Cardiac septum (tissue), 1 donor: ENCODE results near the gene HCFC1R1. TPM values are rescaled to one million over a fixed set of nuclear protein-coding genes. Genes with fewer than 3 reads are reported as not detected.

Experiments used
- DNase-seq: peaks from one replicate; pipeline ENCODE4 v3.0.0-alpha.2; 2020; ENCODE audit warnings: low spot score
- intact Hi-C: fragments of 100-400 bp; cut with DNase I; formaldehyde crosslinking; loops from one replicate; pipeline ENCODE4 v1.14.0; 2022
- total RNA-seq: library from RNA; stranded (reverse); fragmentation: NEBNext Ultra II Directional; extraction: Animal tissue kit (Norgen Biotek cat#: 25700); gene quantifications from one replicate; pipeline ENCODE4 v1.2.1, GENCODE V29; 2021
- donor health status: DM: no; HTN: no; CAD: no.

The HCFC1R1 gene
- total RNA-seq, 1 donor from 2014 or later = 41.3 TPM

DNA sequence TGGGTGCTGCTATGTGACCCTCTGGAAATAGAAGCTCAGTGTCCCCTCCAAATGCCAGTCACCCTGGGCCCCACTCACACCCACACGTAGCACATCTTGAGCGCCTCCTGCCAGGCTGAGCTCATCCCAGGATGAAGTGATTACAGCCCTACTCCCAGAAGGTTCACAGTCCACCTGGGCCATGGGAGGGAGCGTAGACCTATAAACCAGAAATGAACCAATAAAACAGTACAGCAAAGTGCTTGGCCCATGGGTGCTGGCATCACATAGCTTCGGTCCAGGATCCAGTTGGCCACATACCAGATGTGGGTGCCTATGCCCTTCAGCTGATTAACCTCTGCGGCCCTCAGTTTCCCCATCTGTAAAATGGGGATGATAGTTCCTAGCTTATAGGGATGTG, 15.2 kb upstream of the HCFC1R1 start:
- DNase-seq = no peak
- intact Hi-C loops = no loop called here

DNA sequence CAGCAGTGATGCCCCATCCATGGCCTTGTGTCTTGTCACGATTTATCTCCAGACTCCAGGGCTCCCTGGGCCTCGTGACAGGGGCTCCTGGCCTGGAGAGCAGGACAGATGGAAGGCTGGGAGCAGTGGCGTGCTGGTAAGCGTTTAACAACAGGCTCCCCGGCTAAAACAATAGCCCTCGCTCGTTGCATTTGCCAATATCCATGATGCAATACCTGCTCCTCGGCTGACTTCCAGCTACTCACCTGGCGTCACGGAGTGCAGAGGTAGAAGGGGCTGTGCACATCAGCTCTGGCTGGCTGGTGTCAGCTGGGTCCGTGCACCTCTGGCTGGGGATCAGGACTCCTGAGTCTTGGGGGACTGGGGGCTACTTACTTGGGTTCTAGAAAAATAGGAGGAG, 14.5 kb upstream of the HCFC1R1 start:
- DNase-seq = no peak

DNA sequence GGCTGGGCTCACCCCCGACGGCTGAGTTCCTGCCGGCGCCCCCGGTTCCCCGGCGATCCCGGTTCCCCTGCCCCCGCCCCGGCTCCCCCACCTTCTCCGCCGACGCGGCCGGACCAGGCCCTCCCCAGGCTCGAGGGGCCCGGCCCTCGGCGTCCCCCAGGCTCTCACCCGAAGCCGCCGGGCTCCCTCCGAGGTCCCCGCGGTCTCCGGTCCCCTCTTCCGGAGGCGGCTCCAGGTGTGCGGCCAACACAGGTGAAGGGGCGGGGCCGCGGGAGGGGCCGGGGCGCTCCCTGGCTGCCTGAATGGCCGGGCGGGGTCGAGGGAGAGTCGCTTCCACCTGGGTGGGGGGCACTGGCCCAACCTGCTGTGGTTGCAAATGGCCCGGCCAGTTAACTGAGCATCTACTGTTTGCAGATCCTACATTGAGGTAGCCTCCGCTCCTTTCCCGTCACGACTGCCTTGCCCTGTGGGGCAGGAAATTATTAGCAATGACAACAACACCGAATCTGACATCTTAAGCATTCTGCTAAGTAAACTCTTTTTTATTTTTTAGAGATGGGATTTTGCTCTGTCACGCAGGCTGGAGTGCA, 13.1 kb upstream of the HCFC1R1 start, which contains the start of gene BICDL2:
BICDL2 (minus strand) TSS at position 219 of the 590 bp plus-strand sequence. CDS start 1,448 bp downstream, outside the sequence.
- intact Hi-C loops = no loop called here
- no peak for DNase-seq

More for the DNA sequence above, 14.5 kb upstream of the HCFC1R1 start:
- intact Hi-C loops = no loop called here

DNA sequence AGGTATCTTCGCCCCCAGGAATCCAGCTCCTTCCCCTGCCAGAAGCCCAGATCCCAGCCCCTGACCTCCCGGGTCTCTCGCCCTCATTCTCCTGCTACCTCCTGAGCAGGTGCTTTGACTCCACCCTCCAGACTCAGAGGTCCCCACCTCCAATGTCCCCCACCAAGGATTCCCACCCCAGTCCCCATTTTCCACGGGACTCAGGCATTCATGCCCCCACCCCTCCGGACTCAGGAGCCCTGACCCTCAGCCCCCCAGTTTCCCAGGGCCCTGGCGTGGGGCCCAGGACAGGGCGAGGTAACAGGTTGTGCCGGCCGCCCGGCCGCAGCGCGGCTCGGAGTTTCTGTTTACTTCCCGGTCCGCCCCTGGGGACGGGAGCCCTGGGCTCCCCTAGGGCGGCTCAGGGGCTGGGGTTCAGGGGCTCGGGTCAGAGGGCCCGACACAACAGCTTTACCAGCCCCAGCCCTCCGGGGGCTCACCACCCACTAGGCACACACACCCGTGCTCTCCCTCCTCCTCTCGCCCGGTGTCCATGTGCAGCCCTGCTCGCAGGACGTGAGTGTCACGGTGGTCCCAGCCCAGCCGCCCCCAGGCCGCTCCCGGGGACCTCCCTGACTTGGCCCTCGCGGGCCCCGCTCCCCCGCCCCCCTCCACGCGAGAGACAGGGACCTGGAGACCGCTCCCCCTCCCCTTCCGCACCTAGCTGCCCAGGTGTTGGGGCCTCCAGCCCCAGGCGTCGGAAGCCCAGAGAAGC, 12.4 kb upstream of the HCFC1R1 start:
- intact Hi-C loops = no loop called here
- DNase-seq = no peak

DNA sequence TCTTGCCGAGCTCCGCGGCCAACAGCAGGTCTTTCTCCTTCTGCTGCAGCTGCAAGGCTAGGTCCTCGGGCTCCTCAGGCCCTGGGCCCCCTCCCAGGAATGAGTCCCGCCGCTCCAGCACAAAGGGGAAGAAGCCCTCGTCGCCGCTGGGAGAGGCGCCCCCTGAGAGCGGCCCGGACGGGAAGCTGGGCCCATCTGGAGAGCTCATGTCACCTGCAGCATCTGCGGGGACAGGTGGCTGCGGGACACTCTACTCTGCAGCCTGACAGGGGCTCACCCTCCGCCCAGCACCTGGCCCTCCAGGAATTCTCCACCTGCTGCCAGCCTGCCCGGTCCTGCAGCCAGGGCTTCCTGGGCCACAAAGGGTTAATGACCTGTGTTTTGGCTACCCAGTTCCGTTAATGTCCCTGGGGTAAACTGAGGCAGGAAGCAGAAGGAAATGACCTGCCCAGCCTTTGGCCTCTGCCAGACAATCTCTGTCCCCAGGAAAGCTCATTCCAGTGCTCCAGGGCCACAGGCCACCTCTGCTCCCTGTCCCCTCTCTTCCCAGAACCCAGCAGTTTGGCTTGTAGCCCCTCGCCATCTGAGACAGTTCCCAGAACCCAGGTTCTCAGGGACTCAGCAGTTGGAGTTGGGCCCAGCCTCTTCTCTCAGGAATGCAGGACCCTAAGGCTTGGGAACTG, 11.7 kb upstream of the HCFC1R1 start:
- DNase-seq = no peak
- intact Hi-C loops = no loop called here

DNA sequence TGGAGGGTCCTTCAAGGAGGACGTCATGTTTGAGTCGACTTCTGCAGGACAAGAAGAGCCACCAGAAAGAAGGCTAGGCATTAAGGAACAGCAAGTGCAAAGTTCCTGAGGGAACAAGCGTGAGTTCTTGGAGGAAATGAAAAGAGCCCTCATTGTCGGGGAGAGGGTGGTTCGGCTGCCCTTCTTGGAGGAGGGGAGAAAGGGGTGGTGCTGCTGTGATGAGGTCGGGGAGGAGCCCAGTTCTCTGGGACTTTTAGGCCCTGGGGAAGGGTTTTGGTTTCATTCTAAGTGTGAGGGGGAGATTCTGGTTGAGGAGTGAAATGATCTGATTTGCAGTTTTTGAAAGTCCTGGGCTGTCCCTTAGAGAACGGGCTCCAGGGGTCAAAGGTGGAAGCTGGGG, 8.9 kb upstream of the HCFC1R1 start:
- no peak for DNase-seq
- intact Hi-C loops = no loop called here

DNA sequence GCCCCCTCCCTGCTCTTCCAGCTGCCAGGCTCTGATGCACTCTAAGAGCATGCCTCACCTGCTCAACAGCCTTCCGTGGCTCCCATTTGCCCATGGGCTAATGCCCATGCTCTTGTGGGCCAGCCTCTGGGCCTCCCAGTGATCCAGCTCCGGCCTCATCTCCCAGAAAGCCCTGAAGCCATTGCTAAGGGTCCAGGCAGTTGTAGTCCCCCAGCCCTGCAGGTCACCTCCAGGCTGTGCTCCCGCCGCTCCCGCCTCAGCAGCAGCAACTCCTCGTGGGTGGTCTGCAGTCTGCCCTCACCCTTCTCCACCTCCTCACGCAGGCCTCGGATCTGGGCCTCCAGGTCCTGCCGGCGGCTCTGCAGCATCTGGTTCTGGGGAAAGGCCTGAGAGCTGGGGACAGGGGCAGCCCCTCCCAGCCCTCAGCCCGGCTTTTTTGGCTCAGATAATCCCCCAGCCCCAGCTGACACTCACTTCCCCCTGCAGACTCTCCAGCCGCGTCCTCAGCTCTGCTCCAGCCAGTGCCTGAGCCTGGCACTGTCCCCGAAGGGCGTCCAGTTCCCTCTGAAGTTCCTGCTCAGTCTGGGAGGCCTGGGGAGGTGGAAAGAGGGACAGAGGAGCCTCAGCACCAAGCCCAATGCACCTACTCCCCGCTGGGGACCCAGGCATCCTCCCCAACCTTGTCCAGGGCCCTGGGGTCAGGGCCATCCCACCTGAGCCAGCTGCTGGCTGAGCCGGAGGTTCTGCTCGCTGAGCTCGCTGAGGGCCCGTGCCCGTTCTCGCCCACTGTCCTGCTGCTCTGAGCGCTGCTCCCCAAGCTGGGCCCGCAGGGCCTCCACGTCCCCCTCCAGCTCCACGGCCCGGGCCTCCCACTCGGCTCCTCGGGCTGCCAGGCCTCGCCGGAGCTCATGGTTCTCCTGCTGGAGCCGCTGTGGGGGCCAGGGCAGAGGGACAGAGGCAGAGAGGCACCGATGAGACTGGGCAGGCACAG, 6.8 kb upstream of the HCFC1R1 start:
- intact Hi-C loops = no loop called here

DNA sequence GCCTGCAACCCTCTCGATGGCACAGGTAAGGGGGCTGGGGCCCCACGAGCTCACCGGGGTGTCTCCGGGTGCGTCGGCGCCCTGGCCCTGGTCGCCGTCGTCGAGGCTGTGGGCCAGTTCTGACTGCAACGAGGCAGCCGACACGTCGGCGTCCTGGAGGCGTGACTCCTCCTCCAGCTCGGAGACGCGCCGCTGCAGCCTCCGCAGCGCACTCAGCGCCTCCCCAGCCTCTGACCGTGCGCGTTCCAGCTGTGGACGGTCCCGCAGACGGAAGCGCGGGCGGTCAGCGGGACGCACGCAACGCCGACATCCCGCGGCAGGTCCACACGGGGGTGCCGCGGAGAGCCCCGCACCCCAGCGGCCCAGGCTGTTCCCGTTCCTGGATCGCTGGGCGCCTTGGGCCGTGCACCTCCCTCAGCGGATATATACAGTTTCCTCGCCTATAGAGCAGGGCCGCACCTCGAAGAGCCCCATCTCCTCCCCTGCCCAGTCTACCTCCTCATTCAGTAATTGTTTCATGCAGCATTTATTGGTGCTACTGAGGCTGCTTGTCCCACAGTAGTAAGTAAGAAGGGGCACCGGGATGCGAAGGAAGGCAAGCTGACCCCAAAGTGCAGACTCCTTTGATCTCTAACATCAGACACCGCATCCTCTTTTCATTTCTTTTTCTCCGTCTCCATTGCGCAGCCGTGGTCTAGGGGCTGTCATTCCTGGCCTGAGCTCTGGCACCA, 5.9 kb upstream of the HCFC1R1 start:
- DNase-seq = no peak
- intact Hi-C loops = no loop called here

More for the DNA sequence above, 6.8 kb upstream of the HCFC1R1 start:
- DNase-seq = no peak

DNA sequence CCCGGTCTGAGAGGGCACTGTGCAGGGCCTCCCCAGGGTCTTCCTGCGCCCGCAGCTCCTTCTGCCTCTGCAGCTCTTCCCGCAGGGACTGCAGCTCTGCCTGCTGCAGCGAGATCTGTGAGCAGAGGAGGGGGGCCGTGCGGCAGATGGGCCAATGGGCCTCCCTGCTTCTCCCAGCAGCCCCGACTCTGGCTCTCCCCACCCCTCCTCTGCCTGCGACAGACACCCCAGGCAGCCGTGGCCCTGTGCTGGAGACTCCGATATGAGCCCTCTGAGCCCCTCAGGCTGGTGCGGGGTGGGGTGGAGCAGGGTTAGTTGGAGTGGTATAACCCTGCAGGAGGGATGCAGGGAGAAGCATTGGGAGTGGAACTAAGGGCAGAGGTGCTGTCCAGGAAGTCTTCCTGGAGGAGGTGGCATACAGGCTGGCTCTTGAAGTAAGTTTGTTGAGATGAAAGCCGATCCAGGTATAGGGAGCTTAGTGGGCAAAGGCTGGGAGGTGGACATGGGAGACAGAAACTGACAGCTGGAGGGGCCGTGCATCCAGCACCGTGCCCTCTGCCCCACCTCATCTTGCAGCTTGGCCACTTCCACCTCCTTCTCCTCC, 5.1 kb upstream of the HCFC1R1 start:
- intact Hi-C loops = no loop called here
- DNase-seq = no peak

DNA sequence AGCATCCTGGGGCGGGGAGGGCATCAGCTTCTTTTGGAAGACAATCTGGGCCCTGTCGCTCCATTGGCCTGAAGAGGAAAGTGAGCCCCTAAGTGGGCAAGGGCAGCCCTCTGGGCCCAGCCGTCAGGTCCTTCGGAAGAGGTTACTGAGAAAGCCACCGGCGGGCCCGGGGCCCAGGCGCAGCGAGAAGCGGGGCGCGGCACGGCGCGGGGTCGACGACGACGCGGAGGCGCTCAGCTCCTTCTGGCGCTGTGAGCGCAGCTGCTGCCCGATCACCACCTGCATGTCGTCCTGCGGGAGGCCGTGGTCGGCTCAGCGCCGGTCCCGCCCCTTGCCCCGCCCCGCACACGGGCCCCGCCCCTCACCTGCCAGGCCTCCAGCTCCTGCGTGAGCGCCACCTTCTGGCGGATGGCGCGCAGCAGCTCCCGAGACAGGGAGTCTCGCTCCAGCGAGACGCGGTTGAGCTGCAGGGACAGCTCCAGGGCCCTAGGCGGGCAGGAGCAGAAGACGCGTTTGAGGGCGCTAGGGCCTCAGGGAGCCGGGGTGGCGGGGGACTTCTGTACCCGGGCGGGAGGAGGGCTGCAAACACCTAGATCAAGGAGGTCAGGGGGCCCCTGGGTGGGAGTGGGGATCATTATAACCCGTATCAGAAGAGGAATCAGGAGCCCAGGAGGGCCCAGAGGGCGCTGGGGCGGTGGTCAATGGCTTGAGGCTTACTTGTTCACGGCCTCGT, 4.4 kb upstream of the HCFC1R1 start:
- DNase-seq = peak; percentile 93
- intact Hi-C loops = no loop called here

DNA sequence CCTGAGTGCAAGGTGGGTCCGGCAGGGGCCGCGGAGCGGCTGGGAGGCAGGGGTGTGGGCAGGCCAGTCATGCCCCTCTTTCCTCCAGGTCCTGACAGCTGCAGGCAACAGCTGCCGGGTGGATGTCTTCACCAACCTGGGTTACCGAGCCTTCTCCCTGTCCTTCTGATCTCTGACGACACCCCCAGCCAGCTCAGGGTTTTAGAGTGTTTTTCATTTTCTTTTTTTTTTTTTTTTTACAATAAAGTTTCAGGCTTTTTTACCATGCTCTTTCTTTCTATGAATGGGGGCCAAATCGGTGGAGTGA, 3.7 kb upstream of the HCFC1R1 start:
- intact Hi-C loops = no loop called here
- DNase-seq = no peak

DNA sequence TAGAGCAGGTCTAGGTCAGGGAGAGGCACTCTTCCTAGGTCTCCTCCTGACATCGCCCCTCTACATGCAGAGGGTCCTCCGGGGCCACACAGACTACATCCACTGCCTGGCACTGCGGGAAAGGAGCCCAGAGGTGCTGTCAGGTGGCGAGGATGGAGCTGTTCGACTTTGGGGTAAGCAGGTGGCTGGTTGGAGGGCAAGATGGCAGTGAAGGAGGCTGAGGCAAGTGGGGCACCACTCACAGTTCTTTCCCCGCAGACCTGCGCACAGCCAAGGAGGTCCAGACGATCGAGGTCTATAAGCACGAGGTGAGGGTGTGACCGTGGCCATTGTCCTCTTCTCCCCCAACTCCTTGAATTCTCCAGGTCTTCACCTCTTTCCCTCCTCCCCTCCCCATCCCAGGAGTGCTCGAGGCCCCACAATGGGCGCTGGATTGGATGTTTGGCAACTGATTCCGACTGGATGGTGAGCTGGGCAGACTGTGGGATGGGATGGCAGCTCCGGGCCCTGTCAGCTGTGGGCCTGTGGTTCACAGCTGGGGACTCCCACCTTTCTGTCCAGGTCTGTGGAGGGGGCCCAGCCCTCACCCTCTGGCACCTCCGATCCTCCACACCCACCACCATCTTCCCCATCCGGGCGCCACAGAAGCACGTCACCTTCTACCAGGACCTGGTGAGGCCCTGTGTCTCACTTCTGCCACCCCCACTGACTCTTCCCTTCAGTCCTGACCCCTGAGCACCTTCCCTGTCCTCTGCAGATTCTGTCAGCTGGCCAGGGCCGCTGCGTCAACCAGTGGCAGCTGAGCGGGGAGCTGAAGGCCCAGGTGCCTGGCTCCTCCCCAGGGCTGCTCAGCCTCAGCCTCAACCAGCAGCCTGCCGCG, 3.1 kb upstream of the HCFC1R1 start:
- intact Hi-C loops = no loop called here
- no peak for DNase-seq

DNA sequence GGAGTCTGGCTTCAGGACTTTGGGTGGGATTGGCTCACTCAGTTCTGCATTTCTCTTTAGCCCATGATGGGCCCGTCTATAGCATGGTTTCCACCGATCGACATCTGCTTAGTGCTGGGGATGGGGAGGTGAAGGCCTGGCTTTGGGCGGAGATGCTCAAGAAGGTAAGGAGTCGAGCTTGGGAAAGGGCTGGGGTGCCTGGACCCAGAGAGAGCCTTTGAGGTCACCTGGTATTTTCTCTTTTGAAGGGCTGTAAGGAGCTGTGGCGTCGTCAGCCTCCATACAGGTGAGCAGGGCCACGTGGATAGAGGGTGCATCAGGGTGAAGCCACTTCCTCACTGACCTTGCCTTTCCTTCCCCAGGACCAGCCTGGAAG, 2.2 kb upstream of the HCFC1R1 start:
- intact Hi-C loops = no loop called here
- DNase-seq = no peak

DNA sequence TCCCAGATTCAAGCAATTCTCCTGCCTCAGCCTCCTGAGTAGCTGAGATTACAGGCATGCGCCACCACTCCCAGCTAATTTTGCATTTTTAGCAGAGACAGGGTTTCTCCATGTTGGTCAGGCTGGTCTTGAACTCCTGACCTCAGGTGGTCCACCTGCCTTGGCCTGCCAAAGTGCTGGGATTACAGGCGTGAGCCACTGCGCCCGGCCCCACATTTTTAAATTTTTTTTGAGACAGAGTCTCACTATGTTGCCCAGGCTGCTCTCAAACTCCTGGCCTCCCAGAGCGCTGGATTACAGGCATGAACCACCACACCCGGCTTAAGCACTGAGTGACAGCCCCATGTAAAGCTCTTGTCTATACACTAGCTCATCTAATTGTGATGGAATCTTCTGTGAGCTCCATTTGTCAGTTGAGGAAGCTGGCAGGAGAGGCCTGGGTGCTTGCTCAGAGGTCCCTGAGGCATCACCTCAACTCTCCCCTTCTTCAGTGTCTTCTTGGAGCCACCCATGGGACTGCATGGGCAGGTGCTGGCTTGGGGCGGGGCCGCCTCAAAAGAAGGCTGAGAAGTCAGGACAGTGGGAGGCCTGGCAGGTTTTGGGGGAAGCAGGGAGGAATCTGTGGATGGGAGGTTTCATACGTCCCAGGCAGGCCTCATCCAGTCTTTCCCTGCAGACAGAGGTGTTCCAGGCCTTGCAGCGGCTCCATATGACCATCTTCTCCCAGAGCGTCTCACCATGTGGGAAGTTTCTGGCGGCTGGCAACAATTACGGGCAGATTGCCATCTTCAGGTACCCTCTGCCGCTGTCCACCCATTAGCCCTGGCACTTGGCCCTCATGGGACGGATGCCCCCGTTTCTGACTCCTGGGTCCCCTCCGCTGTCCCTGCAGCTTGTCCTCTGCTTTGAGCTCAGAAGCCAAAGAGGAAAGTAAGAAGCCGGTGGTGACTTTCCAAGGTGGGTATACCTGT, 1.6 kb upstream of the HCFC1R1 start:
- intact Hi-C loops = no loop called here
- DNase-seq = no peak

DNA sequence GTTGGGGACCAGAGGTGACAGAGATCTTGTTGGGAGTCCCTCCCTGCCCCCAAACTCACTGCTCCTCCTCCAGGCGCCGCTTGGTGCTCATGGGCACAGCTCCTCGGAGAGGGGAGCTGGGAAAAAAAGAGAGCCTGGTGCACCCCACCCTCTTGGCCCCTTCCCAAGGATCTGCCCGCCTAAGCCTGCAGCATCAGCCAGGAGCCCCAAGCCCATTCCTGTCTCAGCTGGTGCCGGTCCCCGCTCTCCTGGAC, 400 bp downstream of the HCFC1R1 start:
- intact Hi-C loops = no loop called here
- no peak for DNase-seq

DNA sequence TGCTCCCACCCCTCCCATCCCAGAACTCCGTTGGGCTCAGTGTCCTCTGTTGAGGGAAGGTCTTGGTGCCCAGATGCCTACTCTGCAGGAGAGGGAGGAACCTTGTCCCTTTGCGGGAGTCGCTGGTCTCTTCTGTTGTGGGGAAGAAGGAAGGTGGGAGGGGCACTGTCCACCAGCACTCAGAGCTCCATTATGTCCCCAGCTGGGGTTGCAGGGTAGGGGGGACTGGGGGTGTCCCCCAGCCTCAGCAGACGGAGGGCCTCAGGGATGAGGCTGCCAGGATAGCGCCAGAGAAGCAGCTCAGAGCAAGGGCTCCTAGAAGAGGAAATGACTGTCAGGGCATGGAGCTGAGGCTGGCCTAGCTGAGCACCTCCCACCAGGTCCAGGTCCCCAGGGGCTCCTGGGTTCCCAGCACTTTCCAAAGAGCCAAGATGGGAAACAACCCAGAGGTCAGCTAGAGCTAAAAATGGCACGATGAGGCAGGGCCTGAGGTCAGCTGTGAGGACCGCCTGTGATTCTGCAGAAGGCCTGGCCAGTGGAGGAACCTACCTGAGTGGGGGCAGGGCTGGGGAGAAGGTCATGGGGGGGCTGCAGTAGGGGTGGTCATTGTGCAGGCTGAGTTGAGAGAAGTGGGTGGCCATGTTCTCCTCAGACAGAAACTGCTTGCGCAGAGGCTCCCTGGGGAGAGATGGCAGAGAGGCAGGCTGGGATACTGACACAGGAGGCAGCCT, 893 bp downstream of the HCFC1R1 start:
- intact Hi-C loops = no loop called here
- DNase-seq = no peak
